SK-N-SH (cell line): ENCODE data around the gene KRT2. TPM values are rescaled to one million over a fixed set of nuclear protein-coding genes. Genes with fewer than 3 reads are reported as not detected.

Experiments
- CTCF ChIA-PET: fragments of 300-600, 350-600 bp; formaldehyde crosslinking; extraction: SDS; loops from one replicate; lab custom pipeline; 2021; lab: Yijun Ruan, JAX
- POLR2A ChIA-PET: fragments of 350-600 bp; sonication (Branson Sonifier 250); formaldehyde crosslinking; extraction: SDS; loops from one replicate; lab custom pipeline; 2020; ENCODE audit warnings: antibody characterized with exemption, inconsistent platforms; lab: Yijun Ruan, JAX
- DNase-seq: peaks from one replicate; pipeline ENCODE4 v3.0.0; 2012
- H2AFZ ChIP-seq: fragments of 200-600 bp; sonication (generic); 2 replicates; pipeline ENCODE4 v1.8.1; 2016; ENCODE audit warnings: antibody characterized with exemption, mild to moderate bottlenecking, low read depth
- H3F3A ChIP-seq: fragments of 200-600 bp; sonication (generic); replicated peaks from 2 replicates; pipeline ENCODE3; 2016; ENCODE audit warnings: antibody characterized with exemption, mild to moderate bottlenecking; ENCODE audit not compliant: insufficient read depth
- H3K27ac ChIP-seq, 2 experiments: fragments of 200-500 bp in 1 of 2; fragments of 200-600 bp in 1 of 2; sonication (Bioruptor generic) in 1 of 2; sonication (generic), shearing (Covaris generic) in 1 of 2; 2 replicates each; pipeline versions ENCODE4 v1.5.1 to v1.6.1; 2014 to 2016; ENCODE audit warnings: low read depth in 2 of 2, inconsistent platforms in 1 of 2, low read length in 1 of 2, mild to moderate bottlenecking in 1 of 2, mixed read lengths in 1 of 2
- H3K27me3 ChIP-seq: fragments of 200-600 bp; sonication (generic), shearing (Covaris generic); 2 replicates; pipeline ENCODE4 v1.6.1; 2016; ENCODE audit warnings: mixed run types; ENCODE audit not compliant: insufficient read depth
- H3K36me3 ChIP-seq, 2 experiments: fragments of 200-500 bp in 1 of 2; fragments of 200-600 bp in 1 of 2; sonication (Bioruptor generic) in 1 of 2; sonication (generic) in 1 of 2; replicated peaks in 1 of 2; 2 replicates each; pipeline versions ENCODE3 to v1.5.1; 2014 to 2016; ENCODE audit warnings: low read length in 1 of 2, mild to moderate bottlenecking in 1 of 2; ENCODE audit not compliant: insufficient read depth in 2 of 2, control insufficient read depth in 1 of 2
- H3K4me1 ChIP-seq, 2 experiments: fragments of 200-500 bp in 1 of 2; fragments of 200-600 bp in 1 of 2; sonication (Bioruptor generic) in 1 of 2; sonication (generic), shearing (Covaris generic) in 1 of 2; 2 replicates each; pipeline versions ENCODE4 v1.5.1 to v1.6.1; 2014 to 2016; ENCODE audit warnings: low read depth in 1 of 2, low read length in 1 of 2, mixed run types in 1 of 2; ENCODE audit not compliant: insufficient read depth in 2 of 2, control insufficient read depth in 1 of 2
- H3K4me2 ChIP-seq: fragments of 200-600 bp; sonication (generic), shearing (Covaris generic); 2 replicates; pipeline ENCODE4 v1.6.1; 2017; ENCODE audit warnings: mixed run types
- H3K4me3 ChIP-seq, 2 experiments: fragments of 200-500 bp in 1 of 2; fragments of 200-600 bp in 1 of 2; sonication (Bioruptor generic) in 1 of 2; sonication (generic), shearing (Covaris generic) in 1 of 2; 2 replicates each; pipeline versions ENCODE4 v1.5.1 to v1.8.1; 2014 to 2016; ENCODE audit warnings: low read depth in 2 of 2, inconsistent platforms in 1 of 2, low read length in 1 of 2, mild to moderate bottlenecking in 1 of 2, mixed read lengths in 1 of 2, moderate library complexity in 1 of 2
- H3K79me2 ChIP-seq: fragments of 200-600 bp; sonication (generic); 2 replicates; pipeline ENCODE4 v1.8.1; 2017; ENCODE audit warnings: mild to moderate bottlenecking; ENCODE audit not compliant: insufficient read depth
- H3K9ac ChIP-seq: fragments of 200-600 bp; sonication (generic); 2 replicates; pipeline ENCODE4 v1.6.1; 2017; ENCODE audit warnings: mixed run types
- H3K9me2 ChIP-seq: fragments of 200-600 bp; sonication (generic); 2 replicates; pipeline ENCODE4 v1.6.1; 2017; ENCODE audit warnings: mixed run types
- H3K9me3 ChIP-seq: fragments of 200-600 bp; sonication (generic); 2 replicates; pipeline ENCODE4 v1.6.1; 2017; ENCODE audit warnings: mixed run types, mild to moderate bottlenecking, moderate library complexity
- H4K20me1 ChIP-seq: fragments of 200-600 bp; sonication (generic); 2 replicates; pipeline ENCODE4 v1.6.1; 2017; ENCODE audit warnings: mild to moderate bottlenecking, mixed run types; ENCODE audit not compliant: insufficient read depth
- CTCF ChIP-seq: fragments of 200-600 bp; sonication (generic); IDR thresholded peaks from 2 replicates; pipeline ENCODE4 v1.6.1; 2017; ENCODE audit warnings: antibody characterized with exemption, mild to moderate bottlenecking, moderate library complexity
- ELF1 ChIP-seq: IDR thresholded peaks from 2 replicates; pipeline ENCODE4 v1.4.0; 2012
- FOSL2 ChIP-seq: IDR thresholded peaks from 2 replicates; pipeline ENCODE4 v1.4.0; 2012; ENCODE audit warnings: low read depth, mild to moderate bottlenecking, moderate library complexity, borderline replicate concordance
- FOXM1 ChIP-seq: IDR thresholded peaks from 2 replicates; pipeline ENCODE4 v1.4.0; 2012; ENCODE audit warnings: low read depth, mild to moderate bottlenecking
- GABPA ChIP-seq: IDR thresholded peaks from 2 replicates; pipeline ENCODE4 v1.4.0; 2012; ENCODE audit warnings: low read depth, mild to moderate bottlenecking
- JUND ChIP-seq: IDR thresholded peaks from 2 replicates; pipeline ENCODE4 v1.4.0; 2012
- MXI1 ChIP-seq: IDR thresholded peaks from 2 replicates; pipeline ENCODE4 v1.6.1; 2012; ENCODE audit warnings: mild to moderate bottlenecking, low read depth, low read length, improper control_type of control experiment
- NRF1 ChIP-seq: IDR thresholded peaks from 2 replicates; pipeline ENCODE4 v1.6.1; 2012; ENCODE audit warnings: low read depth, mild to moderate bottlenecking, low read length
- PBX3 ChIP-seq: IDR thresholded peaks from 2 replicates; pipeline ENCODE4; 2012
- RXRA ChIP-seq: IDR thresholded peaks from 2 replicates; pipeline ENCODE4 v1.4.0; 2012; ENCODE audit warnings: low read depth, mild to moderate bottlenecking, borderline replicate concordance
- TAF1 ChIP-seq: IDR thresholded peaks from 2 replicates; pipeline ENCODE4 v1.6.1; 2012; ENCODE audit warnings: low read depth, mild to moderate bottlenecking, low read length, moderate library complexity, borderline replicate concordance
- USF1 ChIP-seq: IDR thresholded peaks from 2 replicates; pipeline ENCODE4 v1.4.0; 2012; ENCODE audit warnings: low read depth, borderline replicate concordance
- YY1 ChIP-seq: IDR thresholded peaks from 2 replicates; pipeline ENCODE4 v1.4.0; 2012; ENCODE audit warnings: low read depth, mild to moderate bottlenecking
- WGBS: methylation state at CpG from one replicate; pipeline ENCODE4 v1.1.6; 2017; ENCODE audit warnings: low lambda C conversion rate; 5-methylcytosine and 5-hydroxymethylcytosine counted together
- polyA plus RNA-seq, 3 experiments: library from polyadenylated mRNA; depleted of rRNA; stranded (reverse); fragments of >200 nt; gene quantifications; 2 replicates each; pipeline ENCODE4 v1.2.3, GENCODE V29; 2012
- TF ChIP-seq, protein P1 (sequence below): IDR thresholded peaks from 2 replicates; pipeline ENCODE4 v1.6.1; 2012; ENCODE audit warnings: mild to moderate bottlenecking, low read depth, low read length, moderate library complexity

KRT2 gene
- polyA plus RNA-seq, 1 of the 3 experiments (the other 2 are of a cell fraction), result not detected

DNA sequence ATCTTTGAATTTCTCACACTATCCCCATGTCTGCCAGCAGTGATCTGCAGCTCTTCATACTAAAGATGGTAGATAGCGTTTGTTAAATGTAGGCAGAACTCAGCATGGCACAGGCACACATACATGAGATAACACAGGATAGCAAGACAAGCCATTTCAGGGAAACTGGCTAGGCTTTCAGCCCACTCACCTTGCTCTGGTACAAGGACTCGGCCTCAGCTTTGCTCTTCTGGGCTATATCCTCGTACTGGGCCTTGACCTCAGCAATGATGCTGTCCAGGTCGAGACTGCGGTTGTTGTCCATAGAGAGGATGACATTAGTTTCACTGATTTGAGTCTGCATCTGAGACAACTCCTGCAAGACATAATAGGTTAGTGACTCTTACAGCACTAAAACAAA is 25.1 kb upstream of the KRT2 start (continued):
- TF ChIP-seq CTCF (no peak), TAF1 (no peak), GABPA (no peak), YY1 (no peak), NRF1 (no peak), ELF1 (no peak), PBX3 (no peak), RXRA (no peak)

- POLR2A ChIA-PET, result no interaction called here
- no peak overlapping the region for H2AFZ ChIP-seq
- WGBS, result 29% methylated on average over 7 of the region's 7 CpGs
Measured at GRCh38 chr12:52676163-52676562, 24.2 kb upstream of the KRT2 start.

More at GRCh38 chr12:52676163-52676562, 24.2 kb upstream of the KRT2 start:
- H3K27me3 ChIP-seq, result peaks cover 53% of the 10 kb centered on the region
- no peaks in the 10 kb centered on the region for H3K4me1 ChIP-seq
- H3K27ac ChIP-seq, result no peak overlapping the region
- no peaks in the 10 kb centered on the region for H3F3A ChIP-seq
- no peak overlapping the region for H3K9ac ChIP-seq
- no peak overlapping the region for H3K4me2 ChIP-seq
- no peaks in the 10 kb centered on the region for H3K79me2 ChIP-seq
- CTCF ChIA-PET, result interaction anchor here (0.7 to 1.0 kb wide), 2 partner anchors 9 to 17 kb away, joined by 3 to 4 read pairs; no protein-coding TSS in a partner anchor
- no peaks in the 10 kb centered on the region for H3K9me2 ChIP-seq
- H3K9me3 ChIP-seq, result no peaks in the 10 kb centered on the region
- H3K36me3 ChIP-seq, result no peaks in the 10 kb centered on the region
- H4K20me1 ChIP-seq, result no peaks in the 10 kb centered on the region
- DNase-seq, result no peak
- H3K4me3 ChIP-seq, result no peak overlapping the region
- TF ChIP-seq USF1, result no peak
- no peak for TF ChIP-seq FOXM1
- TF ChIP-seq JUND, result no peak
- TF ChIP-seq MXI1, result no peak
- TF ChIP-seq FOSL2, result no peak
- no peak for TF ChIP-seq NRF1
- TF ChIP-seq, protein P1, sequence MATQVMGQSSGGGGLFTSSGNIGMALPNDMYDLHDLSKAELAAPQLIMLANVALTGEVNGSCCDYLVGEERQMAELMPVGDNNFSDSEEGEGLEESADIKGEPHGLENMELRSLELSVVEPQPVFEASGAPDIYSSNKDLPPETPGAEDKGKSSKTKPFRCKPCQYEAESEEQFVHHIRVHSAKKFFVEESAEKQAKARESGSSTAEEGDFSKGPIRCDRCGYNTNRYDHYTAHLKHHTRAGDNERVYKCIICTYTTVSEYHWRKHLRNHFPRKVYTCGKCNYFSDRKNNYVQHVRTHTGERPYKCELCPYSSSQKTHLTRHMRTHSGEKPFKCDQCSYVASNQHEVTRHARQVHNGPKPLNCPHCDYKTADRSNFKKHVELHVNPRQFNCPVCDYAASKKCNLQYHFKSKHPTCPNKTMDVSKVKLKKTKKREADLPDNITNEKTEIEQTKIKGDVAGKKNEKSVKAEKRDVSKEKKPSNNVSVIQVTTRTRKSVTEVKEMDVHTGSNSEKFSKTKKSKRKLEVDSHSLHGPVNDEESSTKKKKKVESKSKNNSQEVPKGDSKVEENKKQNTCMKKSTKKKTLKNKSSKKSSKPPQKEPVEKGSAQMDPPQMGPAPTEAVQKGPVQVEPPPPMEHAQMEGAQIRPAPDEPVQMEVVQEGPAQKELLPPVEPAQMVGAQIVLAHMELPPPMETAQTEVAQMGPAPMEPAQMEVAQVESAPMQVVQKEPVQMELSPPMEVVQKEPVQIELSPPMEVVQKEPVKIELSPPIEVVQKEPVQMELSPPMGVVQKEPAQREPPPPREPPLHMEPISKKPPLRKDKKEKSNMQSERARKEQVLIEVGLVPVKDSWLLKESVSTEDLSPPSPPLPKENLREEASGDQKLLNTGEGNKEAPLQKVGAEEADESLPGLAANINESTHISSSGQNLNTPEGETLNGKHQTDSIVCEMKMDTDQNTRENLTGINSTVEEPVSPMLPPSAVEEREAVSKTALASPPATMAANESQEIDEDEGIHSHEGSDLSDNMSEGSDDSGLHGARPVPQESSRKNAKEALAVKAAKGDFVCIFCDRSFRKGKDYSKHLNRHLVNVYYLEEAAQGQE, result no peak
- no peak for TF ChIP-seq CTCF
